ENCODE data around the gene C16orf54. TPM values are rescaled to one million over a fixed set of nuclear protein-coding genes. Genes with fewer than 3 reads are reported as not detected.
A peak's percentile ranks its signal among the peaks of the same experiment; 100 is the strongest.

The C16orf54 gene
- total RNA-seq, 4 donors from 2014 or later, result 2.2 to 9.9 (median 3.6) TPM

DNA sequence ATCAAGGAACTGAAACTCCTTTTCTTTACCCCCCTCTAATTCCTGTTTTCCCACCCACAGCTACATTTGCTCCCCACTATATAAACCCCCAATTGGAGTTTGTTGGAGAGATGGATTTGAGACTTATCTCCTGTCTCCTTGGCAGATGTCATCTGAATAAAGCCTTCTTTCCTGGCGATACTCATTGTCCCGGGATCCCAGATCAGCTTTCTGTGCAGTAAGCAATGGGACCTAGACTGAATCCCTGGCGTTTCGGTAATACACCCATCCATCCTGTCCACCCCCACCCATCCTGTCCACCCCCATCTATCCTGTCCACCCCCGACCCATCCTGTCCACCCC is 44.6 kb downstream of the C16orf54 start:
- no peak for DNase-seq
- Histone ChIP-seq H3K27ac (peak overlapping the region; percentile 42 to 79 (median 66)), H3K9me3 (peaks cover 0 to 9% (median 0%) of the 10 kb centered on the region in 4 donors), H3K4me1 (peaks cover 0 to 10% (median 4%) of the 10 kb centered on the region in 4 donors), H3K27me3 (no peaks in the 10 kb centered on the region), H3K36me3 (peaks cover 0 to 5% (median 0%) of the 10 kb centered on the region in 3 donors), H3K4me3 (no peak overlapping the region)
- no peak for TF ChIP-seq POLR2A (IDR thresholded peaks at IDR 0.05)
- TF ChIP-seq, protein P1, sequence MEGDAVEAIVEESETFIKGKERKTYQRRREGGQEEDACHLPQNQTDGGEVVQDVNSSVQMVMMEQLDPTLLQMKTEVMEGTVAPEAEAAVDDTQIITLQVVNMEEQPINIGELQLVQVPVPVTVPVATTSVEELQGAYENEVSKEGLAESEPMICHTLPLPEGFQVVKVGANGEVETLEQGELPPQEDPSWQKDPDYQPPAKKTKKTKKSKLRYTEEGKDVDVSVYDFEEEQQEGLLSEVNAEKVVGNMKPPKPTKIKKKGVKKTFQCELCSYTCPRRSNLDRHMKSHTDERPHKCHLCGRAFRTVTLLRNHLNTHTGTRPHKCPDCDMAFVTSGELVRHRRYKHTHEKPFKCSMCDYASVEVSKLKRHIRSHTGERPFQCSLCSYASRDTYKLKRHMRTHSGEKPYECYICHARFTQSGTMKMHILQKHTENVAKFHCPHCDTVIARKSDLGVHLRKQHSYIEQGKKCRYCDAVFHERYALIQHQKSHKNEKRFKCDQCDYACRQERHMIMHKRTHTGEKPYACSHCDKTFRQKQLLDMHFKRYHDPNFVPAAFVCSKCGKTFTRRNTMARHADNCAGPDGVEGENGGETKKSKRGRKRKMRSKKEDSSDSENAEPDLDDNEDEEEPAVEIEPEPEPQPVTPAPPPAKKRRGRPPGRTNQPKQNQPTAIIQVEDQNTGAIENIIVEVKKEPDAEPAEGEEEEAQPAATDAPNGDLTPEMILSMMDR (IDR thresholded peaks at IDR 0.05), result no peak

DNA sequence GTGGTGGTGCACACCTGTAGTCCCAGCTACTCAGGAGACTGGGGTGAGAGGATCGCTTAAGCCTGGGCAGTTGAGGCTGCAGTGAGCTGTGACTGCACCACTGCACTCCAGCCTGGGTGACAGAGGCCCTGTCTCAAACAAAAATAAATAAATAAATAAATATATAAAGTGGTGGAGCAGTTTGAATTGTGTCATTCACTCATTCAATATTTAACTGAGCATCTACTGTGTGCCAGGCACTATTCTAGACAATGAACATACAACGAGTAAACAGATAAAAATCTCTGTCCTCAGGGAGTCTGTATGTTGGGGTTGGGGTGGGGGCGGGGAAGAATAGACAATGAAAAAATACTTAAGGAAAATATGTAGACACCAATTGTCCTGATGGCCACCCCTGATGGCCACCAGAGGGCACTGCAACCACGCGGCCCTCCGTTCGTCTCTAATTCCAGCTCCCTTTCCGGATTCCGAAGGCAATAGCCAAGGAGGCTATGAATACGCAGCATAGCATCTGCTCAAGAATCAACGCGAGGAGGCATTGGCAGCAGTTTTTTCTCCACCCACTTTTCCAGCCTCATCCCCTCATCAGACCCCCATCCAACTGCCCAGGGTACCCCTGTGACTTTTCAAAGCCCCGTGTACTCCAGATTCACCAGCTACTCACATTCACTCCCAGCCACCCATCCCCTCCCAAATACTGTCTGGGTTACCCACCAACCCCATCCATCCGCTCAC is 45.4 kb downstream of the C16orf54 start:
- Histone ChIP-seq H3K4me1 (peaks cover 0 to 10% (median 4%) of the 10 kb centered on the region in 4 donors), H3K27ac (peak overlapping the region in 3 of 4 donors; percentile 35 to 72 (median 70)), H3K9me3 (peaks cover 0 to 9% (median 0%) of the 10 kb centered on the region in 4 donors), H3K27me3 (no peaks in the 10 kb centered on the region), H3K36me3 (peaks cover 0 to 5% (median 0%) of the 10 kb centered on the region in 3 donors), H3K4me3 (no peak overlapping the region)
- DNase-seq, result peak; percentile 58 to 90 (median 83)
- TF ChIP-seq POLR2A (IDR thresholded peaks at IDR 0.05), result no peak
- TF ChIP-seq, protein P1 (IDR thresholded peaks at IDR 0.05), result peak; percentile 86 to 96 (median 89)

DNA sequence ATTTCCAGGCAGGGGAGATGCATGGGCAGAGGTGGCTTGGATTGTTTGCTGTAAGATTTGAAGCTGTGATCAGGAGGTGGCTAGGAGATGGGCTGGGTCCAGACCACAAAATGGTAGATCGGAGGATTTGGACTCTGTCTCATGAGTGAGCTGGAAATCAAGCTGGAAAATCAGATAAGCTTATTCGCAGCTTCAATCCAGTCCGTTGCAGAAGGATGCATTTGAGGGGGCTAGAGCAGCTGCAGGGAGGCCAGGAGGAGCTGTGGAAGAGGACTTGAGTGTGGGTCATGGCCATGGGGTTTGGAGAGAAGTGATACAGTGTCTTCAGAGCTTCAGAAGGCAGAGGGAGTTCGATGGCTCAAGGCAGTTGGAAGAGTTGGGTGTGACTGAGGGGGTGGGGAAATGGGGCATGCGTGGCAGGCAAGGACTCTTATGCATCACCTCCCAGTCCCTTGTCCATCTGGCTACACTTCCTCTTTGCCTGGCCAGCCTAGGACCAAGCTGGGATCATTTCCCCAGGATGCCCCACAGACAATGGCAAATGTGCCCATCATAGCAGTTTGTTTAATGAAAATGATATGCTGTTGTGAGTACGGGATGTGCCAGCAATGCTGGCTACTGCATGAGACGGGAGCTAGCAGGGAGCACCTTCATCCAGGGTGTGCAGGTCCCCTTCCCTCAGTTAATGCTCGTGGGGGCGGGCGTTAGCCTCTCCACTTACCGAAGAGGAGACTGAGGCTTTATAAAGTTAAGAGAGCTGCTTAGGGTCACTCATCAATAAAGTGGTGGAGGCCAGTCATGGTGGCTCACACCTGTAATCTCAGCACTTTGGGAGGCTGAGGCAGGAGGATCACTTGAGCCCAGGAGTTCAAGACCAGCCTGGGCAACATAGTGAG is 46.2 kb downstream of the C16orf54 start:
- H3K4me3 ChIP-seq, result no peak overlapping the region
- no peak overlapping the region for H3K27ac ChIP-seq
- no peak for DNase-seq
- peaks cover 0 to 9% (median 0%) of the 10 kb centered on the region in 4 donors for H3K9me3 ChIP-seq
- H3K36me3 ChIP-seq, result peaks cover 0 to 5% (median 0%) of the 10 kb centered on the region in 3 donors
- no peaks in the 10 kb centered on the region for H3K27me3 ChIP-seq
- TF ChIP-seq POLR2A (IDR thresholded peaks at IDR 0.05), result no peak
- TF ChIP-seq, protein P1 (IDR thresholded peaks at IDR 0.05), result no peak
- H3K4me1 ChIP-seq, result peaks cover 0 to 10% (median 4%) of the 10 kb centered on the region in 4 donors

DNA sequence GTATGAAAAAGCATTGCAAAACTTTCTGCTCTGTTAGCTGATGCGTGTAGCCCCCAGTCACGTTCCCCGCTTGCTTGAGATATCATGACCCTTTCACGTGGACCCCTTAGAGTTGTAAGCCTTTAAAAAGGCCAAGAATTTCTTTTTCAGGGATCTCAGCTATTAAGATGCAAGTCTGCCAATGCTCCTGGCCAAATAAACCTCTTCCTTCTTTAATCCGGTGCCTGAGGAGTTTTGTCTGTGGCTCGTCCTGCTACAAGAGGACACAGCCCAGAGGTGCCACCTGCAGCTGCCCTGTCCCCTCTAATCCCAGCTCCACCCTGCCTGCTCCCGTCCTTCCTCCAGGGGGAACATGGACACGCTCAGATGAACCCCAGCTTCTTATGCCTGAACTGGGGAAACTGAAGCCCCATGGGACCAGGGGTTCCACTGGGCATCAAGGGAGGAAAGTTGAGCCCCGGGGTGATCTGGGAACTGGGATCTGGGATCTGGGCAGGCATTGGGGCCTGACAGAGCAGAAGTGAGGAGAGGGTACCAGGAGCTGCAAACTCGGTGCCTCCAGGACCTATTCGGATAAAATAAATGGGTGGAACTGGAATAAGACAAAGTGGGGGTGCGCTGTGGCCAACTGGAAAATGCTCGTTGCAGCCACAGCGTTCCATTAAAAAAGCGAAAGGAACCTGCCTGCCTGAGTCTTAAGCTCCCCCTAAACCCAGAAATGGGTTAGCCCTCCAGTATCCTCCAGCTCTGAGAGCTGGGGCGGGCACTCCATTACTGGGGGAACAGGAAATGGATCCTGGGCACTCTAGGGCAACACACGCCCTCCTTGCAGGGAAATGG is 47.1 kb downstream of the C16orf54 start:
- TF ChIP-seq, protein P1 (IDR thresholded peaks at IDR 0.05), result no peak
- no peak for TF ChIP-seq POLR2A (IDR thresholded peaks at IDR 0.05)
- peak in 1 of 3 donors; percentile 23 for DNase-seq
- no peaks in the 10 kb centered on the region for H3K27me3 ChIP-seq

DNA sequence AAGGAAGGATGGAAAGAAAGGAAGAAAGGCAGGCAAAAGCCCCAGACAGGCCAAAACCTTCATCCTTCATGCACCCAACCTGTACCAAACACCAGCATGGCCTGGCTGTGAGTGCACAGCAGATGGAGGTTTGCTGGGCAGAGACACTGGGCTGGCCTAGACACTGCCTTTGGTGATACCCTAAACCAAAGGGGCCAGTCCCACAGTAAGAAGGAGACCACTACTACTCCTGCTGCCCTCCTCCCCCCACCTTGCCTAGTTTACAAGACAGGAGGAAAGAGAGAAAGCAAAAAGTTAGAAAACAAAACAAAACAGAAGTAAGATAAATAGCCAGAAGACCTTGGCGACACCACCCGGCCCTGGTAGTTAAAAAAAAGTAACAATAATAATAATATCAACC is 47.7 kb downstream of the C16orf54 start:
- peaks cover 0 to 9% (median 0%) of the 10 kb centered on the region in 4 donors for H3K9me3 ChIP-seq
- no peak overlapping the region for H3K27ac ChIP-seq
- no peak for DNase-seq
- H3K36me3 ChIP-seq, result peaks cover 0 to 5% (median 0%) of the 10 kb centered on the region in 3 donors
- peaks cover 0 to 10% (median 4%) of the 10 kb centered on the region in 4 donors for H3K4me1 ChIP-seq
- H3K27me3 ChIP-seq, result no peaks in the 10 kb centered on the region
- no peak overlapping the region for H3K4me3 ChIP-seq
- TF ChIP-seq POLR2A (IDR thresholded peaks at IDR 0.05), result no peak
- TF ChIP-seq, protein P1 (IDR thresholded peaks at IDR 0.05), result no peak

More for the DNA sequence above, 47.1 kb downstream of the C16orf54 start:
- H3K4me1 ChIP-seq, result peaks cover 0 to 10% (median 4%) of the 10 kb centered on the region in 4 donors
- no peak overlapping the region for H3K4me3 ChIP-seq
- peaks cover 0 to 9% (median 0%) of the 10 kb centered on the region in 4 donors for H3K9me3 ChIP-seq
- no peak overlapping the region for H3K27ac ChIP-seq
- H3K36me3 ChIP-seq, result peaks cover 0 to 5% (median 0%) of the 10 kb centered on the region in 3 donors
